CD4-positive, alpha-beta T cell treated with Interleukin-17A for 4 hours (primary cell): Measurements from ENCODE around the gene VASN.

Experiments used
- DNase-seq: peaks from one replicate; pipeline ENCODE4 v3.0.0-alpha.2; 2020; ENCODE audit warnings: mixed read lengths

The VASN gene

GRCh38 chr16:4373356-4373908 is 1.8 kb downstream of the VASN start:
- no peak for DNase-seq

- no peak for DNase-seq
Observed at GRCh38 chr16:4373909-4374742, 2.5 kb downstream of the VASN start.

GRCh38 chr16:4375717-4376116 is 4.1 kb downstream of the VASN start:
- no peak for DNase-seq

GRCh38 chr16:4376126-4376892 is 4.7 kb downstream of the VASN start:
- no peak for DNase-seq

- no peak for DNase-seq
Observed at GRCh38 chr16:4376893-4377572, 5.4 kb downstream of the VASN start.

GRCh38 chr16:4377573-4378154 is 6.0 kb downstream of the VASN start:
- no peak for DNase-seq

- DNase-seq: no peak
Observed at GRCh38 chr16:4378161-4378666, 6.6 kb downstream of the VASN start.

GRCh38 chr16:4378999-4379690 is 7.5 kb downstream of the VASN start:
- DNase-seq: no peak

GRCh38 chr16:4380119-4381063 is 8.7 kb downstream of the VASN start:
- DNase-seq: no peak

GRCh38 chr16:4381072-4381934 is 9.7 kb downstream of the VASN start:
- no peak for DNase-seq

- DNase-seq: no peak
Observed at GRCh38 chr16:4381935-4382794, 10.5 kb downstream of the VASN start.

GRCh38 chr16:4382795-4383357 is 11.2 kb downstream of the VASN start:
- no peak for DNase-seq

GRCh38 chr16:4383591-4384444 is 12.2 kb downstream of the VASN start:
- DNase-seq: no peak

- DNase-seq: no peak
Observed at GRCh38 chr16:4384509-4384942, 12.9 kb downstream of the VASN start.

- no peak for DNase-seq
Observed at GRCh38 chr16:4385066-4385788, 13.6 kb downstream of the VASN start.

- DNase-seq: no peak
Observed at GRCh38 chr16:4385789-4386450, 14.3 kb downstream of the VASN start.
